Measurements from ENCODE around the gene COPZ1. TPM values are rescaled to one million over a fixed set of nuclear protein-coding genes. Genes with fewer than 3 reads are reported as not detected.

Gene COPZ1
- total RNA-seq, 4 donors from 2014 or later = 181 to 284 (median 236) TPM

DNA sequence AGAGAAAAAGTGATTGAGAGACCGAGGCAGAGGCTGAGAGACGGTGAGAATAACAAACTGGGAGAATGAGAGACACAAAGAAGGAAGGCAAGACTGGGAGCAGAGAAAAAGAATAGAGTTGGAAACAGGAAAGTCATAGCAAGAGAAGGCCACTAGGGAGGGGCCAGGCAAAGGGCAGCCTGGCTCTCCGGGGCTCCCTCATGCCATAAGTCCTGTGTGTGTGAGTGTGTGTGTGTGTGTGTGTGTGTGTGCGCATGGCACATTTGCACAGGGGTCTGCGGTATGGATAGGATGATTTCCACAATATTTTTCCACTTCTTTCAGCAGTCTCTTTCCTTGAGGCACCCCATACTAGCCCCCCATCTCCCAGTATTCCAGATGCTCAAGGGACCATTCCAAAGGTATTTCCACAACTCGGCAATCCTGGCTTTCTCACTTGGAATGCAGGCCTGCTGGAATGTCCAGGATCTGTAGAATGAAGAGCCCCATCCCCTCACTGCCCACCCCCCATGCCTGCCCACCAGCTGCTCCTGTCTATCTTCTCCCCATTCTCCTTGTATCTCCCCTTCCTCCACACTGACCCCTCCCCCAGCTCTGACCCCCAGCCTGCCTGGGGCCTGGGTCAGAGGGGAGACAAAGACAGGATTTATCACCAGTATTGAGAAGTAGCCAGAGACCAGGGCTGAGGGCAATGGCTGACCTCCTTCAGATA, 30.3 kb downstream of the COPZ1 start:
- DNase-seq = no peak
- H3K4me3 ChIP-seq (replicated peaks in 1 of 3) = no peak overlapping the region
- TF ChIP-seq, protein P1, sequence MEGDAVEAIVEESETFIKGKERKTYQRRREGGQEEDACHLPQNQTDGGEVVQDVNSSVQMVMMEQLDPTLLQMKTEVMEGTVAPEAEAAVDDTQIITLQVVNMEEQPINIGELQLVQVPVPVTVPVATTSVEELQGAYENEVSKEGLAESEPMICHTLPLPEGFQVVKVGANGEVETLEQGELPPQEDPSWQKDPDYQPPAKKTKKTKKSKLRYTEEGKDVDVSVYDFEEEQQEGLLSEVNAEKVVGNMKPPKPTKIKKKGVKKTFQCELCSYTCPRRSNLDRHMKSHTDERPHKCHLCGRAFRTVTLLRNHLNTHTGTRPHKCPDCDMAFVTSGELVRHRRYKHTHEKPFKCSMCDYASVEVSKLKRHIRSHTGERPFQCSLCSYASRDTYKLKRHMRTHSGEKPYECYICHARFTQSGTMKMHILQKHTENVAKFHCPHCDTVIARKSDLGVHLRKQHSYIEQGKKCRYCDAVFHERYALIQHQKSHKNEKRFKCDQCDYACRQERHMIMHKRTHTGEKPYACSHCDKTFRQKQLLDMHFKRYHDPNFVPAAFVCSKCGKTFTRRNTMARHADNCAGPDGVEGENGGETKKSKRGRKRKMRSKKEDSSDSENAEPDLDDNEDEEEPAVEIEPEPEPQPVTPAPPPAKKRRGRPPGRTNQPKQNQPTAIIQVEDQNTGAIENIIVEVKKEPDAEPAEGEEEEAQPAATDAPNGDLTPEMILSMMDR (IDR thresholded peaks at IDR 0.05) = peak in 1 of 6 experiments; percentile 22
- no peak for TF ChIP-seq POLR2A (IDR thresholded peaks at IDR 0.05)
- peaks cover 0 to 2% of the 10 kb centered on the region in 2 donors for H3K36me3 ChIP-seq
- H3K27ac ChIP-seq = peak overlapping the region; percentile 49 to 89 (median 55)
- H3K4me1 ChIP-seq = peaks cover 54 to 80% of the 10 kb centered on the region in 2 donors
- H3K27me3 ChIP-seq = no peaks in the 10 kb centered on the region
- no peaks in the 10 kb centered on the region for H3K9me3 ChIP-seq
- intact Hi-C loops (cut with DNase I) = no loop called here
- WGBS, 2 donors = 58 to 64% methylated on average over 6 of the region's 6 CpGs

GRCh38 chr12:54356228-54356627, 31.3 kb downstream of the COPZ1 start:
- H3K27me3 ChIP-seq = no peaks in the 10 kb centered on the region
- H3K27ac ChIP-seq = peak overlapping the region in 2 of 3 donors; percentile 49 to 89
- DNase-seq = no peak
- WGBS, 2 donors = 95 to 96% methylated on average over 3 of the region's 3 CpGs
- intact Hi-C loops (cut with DNase I) = no loop called here
- TF ChIP-seq, protein P1 (IDR thresholded peaks at IDR 0.05) = no peak
- no peak for TF ChIP-seq POLR2A (IDR thresholded peaks at IDR 0.05)
- no peaks in the 10 kb centered on the region for H3K9me3 ChIP-seq
- no peaks in the 10 kb centered on the region for H3K36me3 ChIP-seq
- no peak overlapping the region for H3K4me3 ChIP-seq (replicated peaks in 1 of 3)
- H3K4me1 ChIP-seq = peaks cover 46 to 81% of the 10 kb centered on the region in 2 donors

DNA sequence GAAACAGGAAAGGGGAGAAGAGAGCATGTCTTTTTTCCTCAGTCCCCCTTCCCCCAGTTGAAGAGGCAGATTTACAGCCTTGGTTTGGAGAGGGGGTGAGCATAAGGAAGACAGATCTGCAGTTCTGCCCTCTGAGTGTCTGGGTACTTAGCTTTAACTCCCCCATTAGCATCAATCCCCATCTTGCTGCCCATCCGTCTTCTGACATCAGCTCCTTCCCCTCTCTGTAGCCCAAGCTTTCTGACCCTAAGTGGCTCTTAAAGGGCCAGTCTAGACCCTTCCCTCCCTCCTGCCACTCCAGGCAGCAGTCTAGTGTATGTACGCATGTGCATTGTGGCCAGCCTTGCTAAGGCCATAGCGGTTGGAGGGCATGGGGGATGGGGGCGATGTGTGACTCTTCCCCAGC, 32.0 kb downstream of the COPZ1 start:
- no peaks in the 10 kb centered on the region for H3K9me3 ChIP-seq
- H3K27me3 ChIP-seq = no peaks in the 10 kb centered on the region
- H3K4me1 ChIP-seq = peaks cover 39 to 73% of the 10 kb centered on the region in 2 donors
- peak overlapping the region; percentile 85 to 95 (median 89) for H3K27ac ChIP-seq
- no peak for DNase-seq
- no peak overlapping the region for H3K4me3 ChIP-seq (replicated peaks in 1 of 3)
- H3K36me3 ChIP-seq = no peaks in the 10 kb centered on the region
- TF ChIP-seq POLR2A (IDR thresholded peaks at IDR 0.05) = no peak
- TF ChIP-seq, protein P1 (IDR thresholded peaks at IDR 0.05) = no peak
- WGBS, 2 donors = 69 to 82% methylated on average over 4 of the region's 4 CpGs
- intact Hi-C loops (cut with DNase I) = no loop called here

- peaks cover 33 to 66% of the 10 kb centered on the region in 2 donors for H3K4me1 ChIP-seq
These were observed 32.7 kb downstream of the COPZ1 start for GRCh38 chr12:54357506-54358190.

More at GRCh38 chr12:54357506-54358190, 32.7 kb downstream of the COPZ1 start:
- peak overlapping the region in 1 of 3 donors; percentile 55 for H3K4me3 ChIP-seq (replicated peaks in 1 of 3)
- 73% methylated on average over 2 of the region's 2 CpGs for WGBS, 2 donors
- peak overlapping the region; percentile 85 to 95 (median 89) for H3K27ac ChIP-seq
- intact Hi-C loops (cut with DNase I) = no loop called here
- TF ChIP-seq POLR2A (IDR thresholded peaks at IDR 0.05) = no peak
- TF ChIP-seq, protein P1 (IDR thresholded peaks at IDR 0.05) = no peak
- no peaks in the 10 kb centered on the region for H3K36me3 ChIP-seq
- DNase-seq = no peak
- H3K9me3 ChIP-seq = no peaks in the 10 kb centered on the region
- H3K27me3 ChIP-seq = no peaks in the 10 kb centered on the region

Measured in thyroid gland (tissue), 4 donors.